ENCODE results near the gene USP7.
A peak's percentile ranks its signal among the peaks of the same experiment; 100 is the strongest.

The USP7 gene

GRCh38 chr16:8907096-8907495 lies 56.6 kb downstream of the USP7 start:
- ChIA-PET CTCF (interaction anchor here (0.7 kb wide), 1 partner anchor 232 kb away, joined by 3 read pairs; no protein-coding TSS in a partner anchor), POLR2A (no interaction called here)
- TF ChIP-seq CTCF (IDR thresholded peaks at IDR 0.05; ENCODE audit: control extremely low read depth, extremely low read depth, low read depth, missing control alignments): no peak
- DNase-seq (ENCODE audit: extremely low spot score): no peak

GRCh38 chr16:8905795-8906591 lies 57.7 kb downstream of the USP7 start:
- POLR2A ChIA-PET: no interaction called here
- CTCF ChIA-PET: interaction anchor here (0.8 to 1.4 kb wide), 6 partner anchors 8 to 103 kb away, joined by 3 to 6 read pairs (median 4); no protein-coding TSS in a partner anchor
- TF ChIP-seq CTCF (IDR thresholded peaks at IDR 0.05; ENCODE audit: control extremely low read depth, extremely low read depth, low read depth, missing control alignments): peak; percentile 11
- no peak for DNase-seq (ENCODE audit: extremely low spot score)

GRCh38 chr16:8905168-8905762 lies 58.4 kb downstream of the USP7 start:
- CTCF ChIA-PET: interaction anchor here (0.8 to 1.4 kb wide), 4 partner anchors 13 to 31 kb away, joined by 3 to 5 read pairs (median 3); no protein-coding TSS in a partner anchor
- POLR2A ChIA-PET: no interaction called here
- no peak for DNase-seq (ENCODE audit: extremely low spot score)
- peak; percentile 54 for TF ChIP-seq CTCF (IDR thresholded peaks at IDR 0.05; ENCODE audit: control extremely low read depth, extremely low read depth, low read depth, missing control alignments)

- CTCF ChIA-PET: interaction anchor here (0.8 to 0.9 kb wide), 2 partner anchors 10 to 12 kb away, joined by 3 to 5 read pairs; no protein-coding TSS in a partner anchor
- TF ChIP-seq CTCF (IDR thresholded peaks at IDR 0.05; ENCODE audit: control extremely low read depth, extremely low read depth, low read depth, missing control alignments): no peak
These were observed 59.7 kb downstream of the USP7 start for GRCh38 chr16:8904018-8904430.

GRCh38 chr16:8903004-8903403 lies 60.7 kb downstream of the USP7 start:
- ChIA-PET POLR2A (no interaction called here), CTCF (interaction anchor here (1.6 to 3.8 kb wide), 2 partner anchors 12 to 34 kb away, joined by 3 to 12 read pairs; no protein-coding TSS in a partner anchor)
- no peak for TF ChIP-seq CTCF (IDR thresholded peaks at IDR 0.05; ENCODE audit: control extremely low read depth, extremely low read depth, low read depth, missing control alignments)
- DNase-seq (ENCODE audit: extremely low spot score): no peak

More at GRCh38 chr16:8904018-8904430, 59.7 kb downstream of the USP7 start:
- DNase-seq (ENCODE audit: extremely low spot score): no peak
- POLR2A ChIA-PET: no interaction called here

- CTCF ChIA-PET: interaction anchor here (1.0 to 3.8 kb wide), 9 partner anchors 9 to 233 kb away, joined by 3 to 12 read pairs (median 4); no protein-coding TSS in a partner anchor
- TF ChIP-seq CTCF (IDR thresholded peaks at IDR 0.05; ENCODE audit: control extremely low read depth, extremely low read depth, low read depth, missing control alignments): no peak
- DNase-seq (ENCODE audit: extremely low spot score): no peak
- POLR2A ChIA-PET: no interaction called here
These were observed 62.3 kb downstream of the USP7 start for GRCh38 chr16:8901320-8901861.

Measured in GM10248 (cell line).